Fibroblast of gingiva (primary cell): ENCODE results near the gene PROM1.

Experiments used
- DNase-seq: peaks from one replicate; pipeline ENCODE4 v3.0.0-alpha.2; 2011; ENCODE audit warnings: low read depth

Gene PROM1

GRCh38 chr4:16027114-16027513, 56.7 kb downstream of the PROM1 start:
- DNase-seq: no peak

GRCh38 chr4:16026160-16026761, 57.6 kb downstream of the PROM1 start:
- DNase-seq: peak; percentile 45

GRCh38 chr4:16025268-16025667, 58.6 kb downstream of the PROM1 start:
- DNase-seq: no peak

GRCh38 chr4:16023776-16024408, 59.9 kb downstream of the PROM1 start:
- DNase-seq: no peak

GRCh38 chr4:16021804-16022560, 61.8 kb downstream of the PROM1 start:
- DNase-seq: no peak

GRCh38 chr4:16019649-16020048, 64.2 kb downstream of the PROM1 start:
- no peak for DNase-seq

GRCh38 chr4:16018841-16019240, 65.0 kb downstream of the PROM1 start:
- DNase-seq: no peak

- no peak for DNase-seq
These were observed 65.7 kb downstream of the PROM1 start for GRCh38 chr4:16018061-16018676.

GRCh38 chr4:16016536-16016935, 67.3 kb downstream of the PROM1 start:
- DNase-seq: no peak

GRCh38 chr4:16011173-16011572, 72.7 kb downstream of the PROM1 start:
- DNase-seq: no peak

- DNase-seq: no peak
These were observed 74.7 kb downstream of the PROM1 start for GRCh38 chr4:16009153-16009552.

- DNase-seq: no peak
These were observed 76.2 kb downstream of the PROM1 start for GRCh38 chr4:16007471-16008095.

GRCh38 chr4:16006771-16007446, 76.9 kb downstream of the PROM1 start:
- no peak for DNase-seq

GRCh38 chr4:16005676-16006075, 78.1 kb downstream of the PROM1 start:
- DNase-seq: no peak

- peak; percentile 55 for DNase-seq
These were observed 82.4 kb downstream of the PROM1 start for GRCh38 chr4:16001484-16001858.

- DNase-seq: no peak
These were observed 82.9 kb downstream of the PROM1 start for GRCh38 chr4:16000708-16001483.

- DNase-seq: no peak
These were observed 87.0 kb downstream of the PROM1 start for GRCh38 chr4:15996773-15997172.

- DNase-seq: no peak
These were observed 88.0 kb downstream of the PROM1 start for GRCh38 chr4:15995826-15996225.

GRCh38 chr4:15992167-15992485, 91.7 kb downstream of the PROM1 start:
- no peak for DNase-seq

- DNase-seq: no peak
These were observed 93.1 kb downstream of the PROM1 start for GRCh38 chr4:15990570-15991285.

- no peak for DNase-seq
These were observed 94.4 kb downstream of the PROM1 start for GRCh38 chr4:15989424-15989823.
